Measurements from ENCODE around the gene TMEM201.

DNA sequence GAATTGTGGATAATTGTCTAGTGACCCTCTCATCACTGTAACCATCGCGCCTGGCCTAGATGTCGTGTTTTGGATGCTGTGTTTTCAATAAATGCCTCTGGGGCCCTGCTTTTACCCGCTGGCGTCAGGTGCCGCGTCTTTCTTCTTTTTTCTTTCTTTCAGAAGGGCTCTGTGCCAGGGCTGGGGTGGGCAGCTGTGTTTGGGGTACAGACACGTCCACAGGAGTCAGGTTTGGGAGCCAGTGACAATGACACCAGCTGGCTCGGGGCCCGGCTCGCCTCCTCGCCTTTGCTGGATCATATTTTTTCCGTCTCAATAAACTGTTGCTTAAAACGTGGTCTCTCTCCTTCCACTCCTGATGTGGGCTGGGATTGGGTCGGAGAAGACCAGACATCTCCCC, 16.1 kb downstream of the TMEM201 start:
- TF ChIP-seq YY1 (IDR thresholded peaks at IDR 0.05; ENCODE audit: insufficient read depth, insufficient read length) (no peak), ZNF274 (IDR thresholded peaks at IDR 0.05; ENCODE audit: low read depth, low read length) (no peak), SUZ12 (IDR thresholded peaks at IDR 0.05; ENCODE audit: extremely low read depth, insufficient read depth, insufficient read length) (no peak)

Data from NT2/D1 (cell line).